GM21619 (cell line): Measurements from ENCODE around the gene SLC25A11.

Experiments
- ATAC-seq: cut with Tn5 transposase; IDR thresholded peaks from one replicate; pipeline ENCODE4 v1.9.1; 2021; ENCODE audit not compliant: unreplicated experiment

Gene SLC25A11

GRCh38 chr17:4896332-4897197 is 43.3 kb downstream of the SLC25A11 start:
- ATAC-seq, result no peak

- ATAC-seq, result no peak
Observed at GRCh38 chr17:4895657-4896331, 44.1 kb downstream of the SLC25A11 start.

DNA sequence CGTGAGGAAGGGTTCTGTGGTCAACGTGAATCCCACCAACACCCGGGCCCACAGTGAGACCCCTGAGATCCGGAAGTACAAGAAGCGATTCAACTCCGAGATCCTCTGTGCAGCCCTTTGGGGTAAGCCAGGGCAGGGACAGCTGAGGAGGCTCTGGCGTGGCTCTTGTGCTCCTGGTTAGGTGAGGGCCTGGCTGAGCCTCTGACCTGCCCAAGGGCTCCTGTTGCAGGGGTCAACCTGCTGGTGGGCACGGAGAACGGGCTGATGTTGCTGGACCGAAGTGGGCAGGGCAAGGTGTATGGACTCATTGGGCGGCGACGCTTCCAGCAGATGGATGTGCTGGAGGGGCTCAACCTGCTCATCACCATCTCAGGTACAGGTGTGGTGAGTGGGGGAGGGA is 44.7 kb downstream of the SLC25A11 start:
- ATAC-seq, result no peak

DNA sequence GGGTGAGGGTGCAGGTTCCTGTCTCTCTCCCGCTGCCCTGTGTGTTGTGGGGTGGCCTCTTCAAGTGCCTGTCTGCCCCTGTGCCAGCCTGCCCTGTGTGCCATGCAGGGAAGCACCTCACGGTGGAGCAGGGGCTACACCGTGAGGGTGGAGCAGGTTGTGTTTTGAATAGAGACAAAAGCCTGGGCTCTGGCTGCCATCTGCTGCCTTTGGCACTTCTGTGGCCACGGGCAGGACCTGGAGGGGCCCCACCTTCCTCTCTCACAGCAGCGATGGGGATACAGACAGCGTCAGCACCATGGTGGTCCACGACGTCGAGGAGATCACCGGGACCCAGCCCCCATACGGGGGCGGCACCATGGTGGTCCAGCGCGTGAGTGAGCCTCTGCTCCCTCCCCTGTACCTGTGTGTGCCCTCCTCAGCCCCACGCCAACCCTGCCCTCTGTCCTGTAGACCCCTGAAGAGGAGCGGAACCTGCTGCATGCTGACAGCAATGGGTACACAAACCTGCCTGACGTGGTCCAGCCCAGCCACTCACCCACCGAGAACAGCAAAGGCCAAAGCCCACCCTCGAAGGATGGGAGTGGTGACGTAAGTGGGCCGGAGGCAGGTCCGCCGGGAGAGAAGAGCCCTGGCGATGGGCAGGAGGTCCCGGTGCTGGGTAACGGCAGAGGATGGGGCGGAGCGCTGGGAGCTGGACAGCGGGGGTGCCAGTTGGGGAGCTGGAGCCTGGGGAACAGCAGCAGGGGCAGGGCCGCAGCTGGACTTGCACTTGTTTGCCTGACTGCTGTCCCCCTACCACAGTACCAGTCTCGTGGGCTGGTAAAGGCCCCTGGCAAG is 45.9 kb downstream of the SLC25A11 start:
- no peak for ATAC-seq

GRCh38 chr17:4893272-4893671 is 46.6 kb downstream of the SLC25A11 start:
- no peak for ATAC-seq

DNA sequence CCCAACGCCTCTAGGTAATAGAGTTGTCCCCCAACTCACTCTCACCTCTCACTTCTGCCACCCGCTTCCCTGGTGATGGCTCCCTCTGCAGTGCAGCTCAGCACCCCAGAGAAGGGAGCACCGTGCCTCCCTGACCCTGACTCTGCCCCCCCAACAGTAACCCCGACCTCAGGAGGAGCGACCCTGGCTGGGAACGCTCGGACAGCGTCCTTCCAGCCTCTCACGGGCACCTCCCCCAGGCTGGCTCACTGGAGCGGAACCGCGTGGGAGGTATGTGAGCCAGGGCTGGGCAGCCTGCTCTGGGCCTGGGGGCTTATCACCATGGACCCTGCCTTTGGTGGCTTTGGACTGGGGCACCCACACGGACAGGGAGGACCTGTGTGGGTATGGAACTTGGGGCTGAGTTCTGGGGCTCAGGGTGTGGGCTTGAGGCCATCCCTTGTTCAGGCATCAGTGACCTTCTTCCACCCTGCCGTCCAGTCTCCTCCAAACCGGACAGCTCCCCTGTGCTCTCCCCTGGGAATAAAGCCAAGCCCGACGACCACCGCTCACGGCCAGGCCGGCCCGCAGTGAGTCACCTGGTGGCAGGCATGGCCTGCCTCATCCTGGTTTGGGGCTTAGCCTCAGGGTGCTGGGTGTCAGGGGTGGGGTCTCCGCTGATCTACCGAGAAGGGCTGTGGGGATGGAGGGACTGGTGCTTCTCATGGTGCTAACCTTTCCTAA is 47.2 kb downstream of the SLC25A11 start:
- no peak for ATAC-seq

- no peak for ATAC-seq
Observed at GRCh38 chr17:4891411-4892410, 48.1 kb downstream of the SLC25A11 start.

DNA sequence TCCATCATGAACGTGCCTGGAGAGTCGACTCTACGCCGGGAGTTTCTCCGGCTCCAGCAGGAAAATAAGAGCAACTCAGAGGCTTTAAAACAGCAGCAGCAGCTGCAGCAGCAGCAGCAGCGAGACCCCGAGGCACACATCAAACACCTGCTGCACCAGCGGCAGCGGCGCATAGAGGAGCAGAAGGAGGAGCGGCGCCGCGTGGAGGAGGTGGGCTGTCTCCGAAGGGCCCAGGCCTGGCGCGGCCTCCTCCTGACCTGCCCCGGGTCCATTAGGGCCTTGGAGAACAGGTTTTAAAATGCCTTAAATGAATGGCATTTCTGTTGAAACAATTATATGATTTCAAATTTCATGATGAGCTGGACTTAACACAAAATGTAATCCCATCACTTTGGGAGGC is 52.3 kb downstream of the SLC25A11 start:
- no peak for ATAC-seq
